ENCODE measurements around the gene DUS3L.

Gene DUS3L

DNA sequence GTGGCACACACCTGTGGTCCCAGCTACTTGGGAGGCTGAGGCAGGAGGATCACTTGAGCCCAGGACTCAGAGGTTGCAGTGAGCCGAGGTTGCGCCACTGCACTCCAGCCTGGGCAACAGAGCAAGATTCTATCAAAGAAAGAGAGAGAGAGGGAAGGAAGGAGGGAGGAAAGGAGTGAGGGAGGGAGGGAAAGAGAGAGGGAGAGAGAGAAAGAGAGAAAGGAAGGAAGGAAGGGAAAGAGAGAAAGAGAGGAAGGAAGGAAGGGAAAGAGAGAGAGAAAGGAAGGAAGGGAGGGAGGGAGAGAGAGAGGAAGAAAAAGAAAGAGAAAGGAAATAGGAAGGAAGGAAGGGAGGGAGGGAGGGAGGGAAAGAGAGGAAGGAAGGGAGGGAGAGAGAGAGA lies 26.3 kb upstream of the DUS3L start:
- TF ChIP-seq TAF1 (IDR thresholded peaks at IDR 0.05; ENCODE audit: low read depth) (no peak), EGR1 (IDR thresholded peaks at IDR 0.05) (no peak), CREB1 (IDR thresholded peaks at IDR 0.05; ENCODE audit: low read depth) (no peak), CEBPB (IDR thresholded peaks at IDR 0.05) (no peak), ZBTB7A (IDR thresholded peaks at IDR 0.05; ENCODE audit: low read depth) (no peak), NFIC (IDR thresholded peaks at IDR 0.05) (no peak)
- TF ChIP-seq, protein P1, sequence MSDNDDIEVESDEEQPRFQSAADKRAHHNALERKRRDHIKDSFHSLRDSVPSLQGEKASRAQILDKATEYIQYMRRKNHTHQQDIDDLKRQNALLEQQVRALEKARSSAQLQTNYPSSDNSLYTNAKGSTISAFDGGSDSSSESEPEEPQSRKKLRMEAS (IDR thresholded peaks at IDR 0.05): no peak

DNA sequence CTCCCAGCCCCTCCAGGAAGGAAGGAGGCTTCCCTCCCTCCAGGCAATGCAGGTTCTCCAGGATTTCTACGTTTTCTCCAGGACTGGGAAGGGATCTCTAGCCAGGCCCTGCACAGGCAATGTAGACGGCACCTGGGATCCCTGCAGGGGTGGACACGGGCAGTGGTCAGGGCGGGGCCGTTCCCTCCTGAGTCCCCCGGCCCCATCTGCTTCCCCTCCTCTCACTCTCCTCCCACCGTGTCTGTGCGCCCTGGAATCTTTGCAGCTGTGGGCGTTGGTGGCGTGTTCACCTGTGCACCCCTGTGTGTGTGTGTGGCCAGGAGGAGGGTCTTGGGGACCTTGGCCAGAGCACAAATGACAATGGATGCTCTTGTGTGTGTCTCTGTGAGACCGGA lies 23.9 kb upstream of the DUS3L start:
- TF ChIP-seq, protein P1 (IDR thresholded peaks at IDR 0.05): no peak
- TF ChIP-seq YY1 (IDR thresholded peaks at IDR 0.05; ENCODE audit: low read depth) (no peak), EP300 (IDR thresholded peaks at IDR 0.05; ENCODE audit: borderline replicate concordance) (no peak), EGR1 (IDR thresholded peaks at IDR 0.05) (no peak), FOXM1 (IDR thresholded peaks at IDR 0.05; ENCODE audit: borderline replicate concordance, low read depth) (no peak), ZBTB7A (IDR thresholded peaks at IDR 0.05; ENCODE audit: low read depth) (no peak), REST (IDR thresholded peaks at IDR 0.05; ENCODE audit: low read depth) (no peak), USF1 (IDR thresholded peaks at IDR 0.05) (no peak), NFIC (IDR thresholded peaks at IDR 0.05) (no peak), TEAD4 (IDR thresholded peaks at IDR 0.05) (no peak), CREB1 (IDR thresholded peaks at IDR 0.05; ENCODE audit: low read depth) (no peak), TCF12 (IDR thresholded peaks at IDR 0.05; ENCODE audit: low read depth) (no peak), TAF1 (IDR thresholded peaks at IDR 0.05; ENCODE audit: low read depth) (no peak), CEBPB (IDR thresholded peaks at IDR 0.05) (no peak)

GRCh38 chr19:5814123-5814851 lies 23.3 kb upstream of the DUS3L start:
- no peak for TF ChIP-seq REST (IDR thresholded peaks at IDR 0.05; ENCODE audit: low read depth)
- no peak for TF ChIP-seq RAD21 (IDR thresholded peaks at IDR 0.05; ENCODE audit: low read depth)
- no peak for TF ChIP-seq TAF1 (IDR thresholded peaks at IDR 0.05; ENCODE audit: low read depth)
- TF ChIP-seq NFIC (IDR thresholded peaks at IDR 0.05): no peak
- no peak for TF ChIP-seq YY1 (IDR thresholded peaks at IDR 0.05; ENCODE audit: low read depth)
- TF ChIP-seq USF1 (IDR thresholded peaks at IDR 0.05): no peak
- TF ChIP-seq, protein P1 (IDR thresholded peaks at IDR 0.05): no peak
- TF ChIP-seq CREB1 (IDR thresholded peaks at IDR 0.05; ENCODE audit: low read depth): no peak
- no peak for TF ChIP-seq EP300 (IDR thresholded peaks at IDR 0.05; ENCODE audit: borderline replicate concordance)
- no peak for TF ChIP-seq CEBPB (IDR thresholded peaks at IDR 0.05)

GRCh38 chr19:5811117-5811516 lies 20.2 kb upstream of the DUS3L start:
- TF ChIP-seq TCF12 (IDR thresholded peaks at IDR 0.05; ENCODE audit: low read depth) (no peak), FOXM1 (IDR thresholded peaks at IDR 0.05; ENCODE audit: borderline replicate concordance, low read depth) (no peak), USF1 (IDR thresholded peaks at IDR 0.05) (no peak), ZBTB7A (IDR thresholded peaks at IDR 0.05; ENCODE audit: low read depth) (no peak), EGR1 (IDR thresholded peaks at IDR 0.05) (no peak)

DNA sequence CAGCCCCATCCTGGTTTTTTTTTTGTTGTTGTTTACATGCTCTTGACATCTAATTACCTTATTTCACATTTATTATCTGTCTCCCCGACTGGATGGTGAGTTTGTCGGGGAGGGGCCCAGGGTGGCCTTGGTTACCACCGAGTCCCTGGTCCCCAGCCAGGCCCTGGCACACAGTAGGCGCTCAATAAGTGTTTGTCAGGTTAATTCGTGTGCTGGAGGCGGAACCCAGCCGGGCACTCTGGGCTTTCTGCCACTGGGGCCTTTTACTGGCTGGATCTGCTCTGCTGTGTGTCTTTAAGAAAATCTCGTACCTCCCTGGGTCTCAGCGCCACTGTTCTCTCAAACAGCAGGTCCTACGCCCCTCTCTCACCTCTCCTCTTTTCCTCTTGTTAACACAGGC lies 18.5 kb upstream of the DUS3L start:
- TF ChIP-seq FOXM1 (IDR thresholded peaks at IDR 0.05; ENCODE audit: borderline replicate concordance, low read depth) (no peak), TCF12 (IDR thresholded peaks at IDR 0.05; ENCODE audit: low read depth) (no peak), EP300 (IDR thresholded peaks at IDR 0.05; ENCODE audit: borderline replicate concordance) (no peak), NFIC (IDR thresholded peaks at IDR 0.05) (no peak), USF1 (IDR thresholded peaks at IDR 0.05) (no peak), ZBTB7A (IDR thresholded peaks at IDR 0.05; ENCODE audit: low read depth) (no peak), CEBPB (IDR thresholded peaks at IDR 0.05) (no peak), TAF1 (IDR thresholded peaks at IDR 0.05; ENCODE audit: low read depth) (no peak)

Data from Ishikawa (cell line).